IPS-15b (cell line): ENCODE measurements around the gene ARHGEF17.

ENCODE experiments used
- H3K27me3 ChIP-seq: one replicate; pipeline ENCODE4 v1.6.1; 2013; ENCODE audit warnings: low read length; ENCODE audit not compliant: control insufficient read depth, insufficient read depth
- H3K36me3 ChIP-seq: one replicate; pipeline ENCODE4 v1.6.1; 2013; ENCODE audit warnings: low read length; ENCODE audit not compliant: control insufficient read depth, insufficient read depth
- H3K4me1 ChIP-seq: one replicate; pipeline ENCODE4 v1.6.1; 2013; ENCODE audit warnings: mild to moderate bottlenecking, low read length; ENCODE audit not compliant: control insufficient read depth, insufficient read depth
- H3K4me3 ChIP-seq: one replicate; pipeline ENCODE4 v1.5.1; 2013; ENCODE audit warnings: low read depth, low read length
- H3K9ac ChIP-seq: one replicate; pipeline ENCODE4 v1.6.1; 2013; ENCODE audit warnings: low read depth, mild to moderate bottlenecking, low read length
- H3K9me3 ChIP-seq: one replicate; pipeline ENCODE4 v1.6.1; 2013; ENCODE audit warnings: mild to moderate bottlenecking, low read length; ENCODE audit not compliant: control insufficient read depth, insufficient read depth

Gene ARHGEF17

GRCh38 chr11:73320763-73321603 is 12.9 kb downstream of the ARHGEF17 start:
- Histone ChIP-seq H3K36me3 (peaks cover 4% of the 10 kb centered on the region), H3K4me1 (peaks cover 14% of the 10 kb centered on the region), H3K9ac (no peak overlapping the region), H3K9me3 (no peaks in the 10 kb centered on the region), H3K27me3 (peaks cover 7% of the 10 kb centered on the region), H3K4me3 (no peak overlapping the region)

- Histone ChIP-seq H3K27me3 (peaks cover 7% of the 10 kb centered on the region), H3K9me3 (no peaks in the 10 kb centered on the region), H3K4me1 (peaks cover 14% of the 10 kb centered on the region), H3K4me3 (no peak overlapping the region), H3K9ac (no peak overlapping the region), H3K36me3 (peaks cover 4% of the 10 kb centered on the region)
Observed at GRCh38 chr11:73321604-73322381, 13.7 kb downstream of the ARHGEF17 start.

- no peak overlapping the region for H3K4me3 ChIP-seq
- H3K36me3 ChIP-seq = peaks cover 4% of the 10 kb centered on the region
- H3K9ac ChIP-seq = no peak overlapping the region
- peaks cover 11% of the 10 kb centered on the region for H3K27me3 ChIP-seq
- H3K4me1 ChIP-seq = peaks cover 14% of the 10 kb centered on the region
- no peaks in the 10 kb centered on the region for H3K9me3 ChIP-seq
Observed at GRCh38 chr11:73322382-73323306, 14.6 kb downstream of the ARHGEF17 start.

GRCh38 chr11:73323464-73323863 is 15.4 kb downstream of the ARHGEF17 start:
- Histone ChIP-seq H3K9ac (peak overlapping the region; percentile 12), H3K27me3 (peaks cover 13% of the 10 kb centered on the region), H3K36me3 (peaks cover 4% of the 10 kb centered on the region), H3K4me3 (peak overlapping the region; percentile 13), H3K4me1 (peaks cover 14% of the 10 kb centered on the region), H3K9me3 (no peaks in the 10 kb centered on the region)

GRCh38 chr11:73324116-73324515 is 16.0 kb downstream of the ARHGEF17 start:
- Histone ChIP-seq H3K36me3 (peaks cover 4% of the 10 kb centered on the region), H3K4me3 (peak overlapping the region; percentile 13), H3K9ac (peak overlapping the region; percentile 12), H3K4me1 (peaks cover 14% of the 10 kb centered on the region), H3K9me3 (no peaks in the 10 kb centered on the region), H3K27me3 (peaks cover 13% of the 10 kb centered on the region)

- Histone ChIP-seq H3K9ac (no peak overlapping the region), H3K36me3 (peaks cover 4% of the 10 kb centered on the region), H3K4me3 (no peak overlapping the region), H3K27me3 (peaks cover 13% of the 10 kb centered on the region), H3K9me3 (no peaks in the 10 kb centered on the region), H3K4me1 (peaks cover 14% of the 10 kb centered on the region)
Observed at GRCh38 chr11:73324665-73325035, 16.6 kb downstream of the ARHGEF17 start.

- H3K4me3 ChIP-seq = no peak overlapping the region
- no peak overlapping the region for H3K9ac ChIP-seq
- H3K27me3 ChIP-seq = peaks cover 13% of the 10 kb centered on the region
- H3K9me3 ChIP-seq = no peaks in the 10 kb centered on the region
- peaks cover 4% of the 10 kb centered on the region for H3K36me3 ChIP-seq
- peaks cover 14% of the 10 kb centered on the region for H3K4me1 ChIP-seq
Observed at GRCh38 chr11:73325036-73325981, 17.2 kb downstream of the ARHGEF17 start.

- Histone ChIP-seq H3K9ac (no peak overlapping the region), H3K9me3 (no peaks in the 10 kb centered on the region), H3K36me3 (peaks cover 4% of the 10 kb centered on the region), H3K27me3 (peaks cover 19% of the 10 kb centered on the region), H3K4me3 (no peak overlapping the region), H3K4me1 (peaks cover 26% of the 10 kb centered on the region)
Observed at GRCh38 chr11:73326929-73327811, 19.1 kb downstream of the ARHGEF17 start.

- no peak overlapping the region for H3K4me3 ChIP-seq
- peaks cover 16% of the 10 kb centered on the region for H3K27me3 ChIP-seq
- peaks cover 4% of the 10 kb centered on the region for H3K36me3 ChIP-seq
- H3K4me1 ChIP-seq = peaks cover 24% of the 10 kb centered on the region
- H3K9me3 ChIP-seq = no peaks in the 10 kb centered on the region
- no peak overlapping the region for H3K9ac ChIP-seq
Observed at GRCh38 chr11:73327812-73328364, 19.8 kb downstream of the ARHGEF17 start.
